HT-29 (cell line): Measurements from ENCODE around the gene GRIA1. TPM values are rescaled to one million over a fixed set of nuclear protein-coding genes. Genes with fewer than 3 reads are reported as not detected.
A peak's percentile ranks its signal among the peaks of the same experiment; 100 is the strongest.

Source experiments
- DNase-seq: peaks from one replicate; pipeline ENCODE4 v3.0.0-alpha.2; 2015; ENCODE audit warnings: low spot score
- total RNA-seq: library from RNA; depleted of rRNA; stranded (reverse); fragments of >200 nt; shearing (Covaris generic); gene quantifications from 2 replicates; pipeline ENCODE4 v1.2.3, GENCODE V29; 2014

The GRIA1 gene
- total RNA-seq, 1 experiment from 2014 or later = not detected

- no peak for DNase-seq
These were observed 120.3 kb downstream of the GRIA1 start for GRCh38 chr5:153610811-153611210.

- no peak for DNase-seq
These were observed 122.7 kb downstream of the GRIA1 start for GRCh38 chr5:153613144-153613543.

GRCh38 chr5:153613672-153614071 lies 123.2 kb downstream of the GRIA1 start:
- DNase-seq = no peak

- no peak for DNase-seq
These were observed 126.7 kb downstream of the GRIA1 start for GRCh38 chr5:153617190-153617589.

- DNase-seq = no peak
These were observed 127.8 kb downstream of the GRIA1 start for GRCh38 chr5:153618307-153618706.

GRCh38 chr5:153618867-153619266 lies 128.4 kb downstream of the GRIA1 start:
- DNase-seq = no peak

GRCh38 chr5:153619771-153620170 lies 129.3 kb downstream of the GRIA1 start:
- no peak for DNase-seq

- no peak for DNase-seq
These were observed 132.7 kb downstream of the GRIA1 start for GRCh38 chr5:153623124-153623523.

GRCh38 chr5:153623751-153624450 lies 133.4 kb downstream of the GRIA1 start:
- no peak for DNase-seq

- DNase-seq = no peak
These were observed 133.9 kb downstream of the GRIA1 start for GRCh38 chr5:153624451-153624765.

GRCh38 chr5:153625826-153626354 lies 135.4 kb downstream of the GRIA1 start:
- DNase-seq = no peak

- DNase-seq = no peak
These were observed 136.4 kb downstream of the GRIA1 start for GRCh38 chr5:153626836-153627235.

- DNase-seq = peak; percentile 32
These were observed 138.8 kb downstream of the GRIA1 start for GRCh38 chr5:153629027-153629895.

GRCh38 chr5:153630546-153630945 lies 140.1 kb downstream of the GRIA1 start:
- no peak for DNase-seq

GRCh38 chr5:153632748-153633290 lies 142.3 kb downstream of the GRIA1 start:
- no peak for DNase-seq

- no peak for DNase-seq
These were observed 146.4 kb downstream of the GRIA1 start for GRCh38 chr5:153636670-153637451.

- DNase-seq = no peak
These were observed 149.8 kb downstream of the GRIA1 start for GRCh38 chr5:153640293-153640692.

GRCh38 chr5:153641183-153641688 lies 150.8 kb downstream of the GRIA1 start:
- DNase-seq = no peak

GRCh38 chr5:153654504-153655200 lies 164.2 kb downstream of the GRIA1 start:
- DNase-seq = peak; percentile 8

GRCh38 chr5:153655201-153655510 lies 164.7 kb downstream of the GRIA1 start:
- DNase-seq = no peak

- DNase-seq = no peak
These were observed 167.7 kb downstream of the GRIA1 start for GRCh38 chr5:153658149-153658548.
